A549 (cell line): Measurements from ENCODE around the gene CDC5L.

ENCODE experiments used
- POLR2A ChIP-seq: IDR thresholded peaks from 2 replicates; pipeline ENCODE4 v1.6.1; 2012; ENCODE audit warnings: mild to moderate bottlenecking, low read length
- TF ChIP-seq, protein P1 (sequence below): fragments of >200 bp; sonication (Bioruptor Twin); formaldehyde crosslinking; IDR thresholded peaks from 3 replicates; pipeline ENCODE4 v1.5.1; 2016

GRCh38 chr6:44341095-44341890 is 46.2 kb upstream of the CDC5L start:
- TF ChIP-seq, protein P1, sequence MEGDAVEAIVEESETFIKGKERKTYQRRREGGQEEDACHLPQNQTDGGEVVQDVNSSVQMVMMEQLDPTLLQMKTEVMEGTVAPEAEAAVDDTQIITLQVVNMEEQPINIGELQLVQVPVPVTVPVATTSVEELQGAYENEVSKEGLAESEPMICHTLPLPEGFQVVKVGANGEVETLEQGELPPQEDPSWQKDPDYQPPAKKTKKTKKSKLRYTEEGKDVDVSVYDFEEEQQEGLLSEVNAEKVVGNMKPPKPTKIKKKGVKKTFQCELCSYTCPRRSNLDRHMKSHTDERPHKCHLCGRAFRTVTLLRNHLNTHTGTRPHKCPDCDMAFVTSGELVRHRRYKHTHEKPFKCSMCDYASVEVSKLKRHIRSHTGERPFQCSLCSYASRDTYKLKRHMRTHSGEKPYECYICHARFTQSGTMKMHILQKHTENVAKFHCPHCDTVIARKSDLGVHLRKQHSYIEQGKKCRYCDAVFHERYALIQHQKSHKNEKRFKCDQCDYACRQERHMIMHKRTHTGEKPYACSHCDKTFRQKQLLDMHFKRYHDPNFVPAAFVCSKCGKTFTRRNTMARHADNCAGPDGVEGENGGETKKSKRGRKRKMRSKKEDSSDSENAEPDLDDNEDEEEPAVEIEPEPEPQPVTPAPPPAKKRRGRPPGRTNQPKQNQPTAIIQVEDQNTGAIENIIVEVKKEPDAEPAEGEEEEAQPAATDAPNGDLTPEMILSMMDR = no peak
- TF ChIP-seq POLR2A = no peak
